Upper lobe of left lung (tissue), 4 donors: ENCODE measurements around the gene TMEM106B.

Experiments used
- CTCF ChIP-seq, 6 experiments: fragments of 450-650 bp in 4 of 6; fragments of 200-600 bp in 2 of 6; sonication (generic) in 2 of 6; IDR thresholded peaks; one replicate each; pipeline ENCODE4 v1.5.1; 2016 to 2019; ENCODE audit warnings: antibody characterized with exemption in 6 of 6
- EP300 ChIP-seq, 4 donors: sonication (generic); formaldehyde crosslinking; IDR thresholded peaks; one replicate each; pipeline ENCODE4 v1.5.1; 2017; ENCODE audit warnings: antibody characterized with exemption in 4 of 4, control low read depth in 2 of 4
- POLR2A ChIP-seq, 4 donors: fragments of 450-650 bp; IDR thresholded peaks; one replicate each; pipeline ENCODE4 v1.5.1; 2016 to 2017; ENCODE audit warnings: antibody characterized with exemption in 4 of 4, mild to moderate bottlenecking in 2 of 4

GRCh38 chr7:12237007-12237406, 25.9 kb downstream of the TMEM106B start:
- TF ChIP-seq CTCF (IDR thresholded peaks at IDR 0.05) = no peak
- TF ChIP-seq EP300 (IDR thresholded peaks at IDR 0.05) = no peak
- no peak for TF ChIP-seq POLR2A (IDR thresholded peaks at IDR 0.05)
